T-cell (primary cell): ENCODE measurements around the gene STX18. TPM values are rescaled to one million over a fixed set of nuclear protein-coding genes. Genes with fewer than 3 reads are reported as not detected.

Source experiments
- ATAC-seq, 4 experiments: fragments of 200-7000 bp in 3 of 4; fragments of 150-1000 bp in 1 of 4; cut with Tn5 transposase; replicated peaks in 1 of 4; 1 replicate in 3 of 4; 2 replicates in 1 of 4; pipeline ENCODE4 v1.10.0; 2021; ENCODE audit warnings: moderate library complexity in 3 of 4, mild to moderate bottlenecking in 2 of 4, moderate number of reproducible peaks in 1 of 4
- CTCF ChIA-PET, 2 donors: fragments of 300-600 bp; sonication (Branson Sonifier 250); formaldehyde crosslinking; loops; one replicate each; lab custom pipeline; 2022; ENCODE audit warnings: antibody characterized with exemption in 2 of 2; lab: Charles Lee
- POLR2A ChIA-PET, 2 donors: fragments of 300-600 bp; sonication (Branson Sonifier 250); formaldehyde crosslinking; loops; one replicate each; lab custom pipeline; 2022; ENCODE audit warnings: antibody characterized with exemption in 2 of 2; lab: Charles Lee
- DNase-seq, 35 experiments: peaks; one replicate each; pipeline versions ENCODE4 v3.0.0 to v3.0.0-alpha.2; 2013 to 2023
- H3K27ac ChIP-seq: one replicate; pipeline ENCODE4 v1.5.1; 2013; ENCODE audit warnings: low read length
- H3K27me3 ChIP-seq, 2 experiments: replicated peaks in 1 of 2; 1 replicate in 1 of 2; 2 replicates in 1 of 2; pipeline versions ENCODE4 v1.6.1 to v1.7.0; 2013; ENCODE audit warnings: low read length in 1 of 2, mixed read lengths in 1 of 2; ENCODE audit not compliant: control insufficient read depth in 2 of 2, insufficient read depth in 2 of 2; ENCODE audit errors: extremely low read depth in 1 of 2
- H3K36me3 ChIP-seq, 2 donors: 1 replicate in 1 of 2; 2 replicates in 1 of 2; pipeline versions ENCODE4 v1.6.1 to v1.7.0; 2013; ENCODE audit warnings: low read length in 1 of 2; ENCODE audit not compliant: control insufficient read depth in 2 of 2, insufficient read depth in 1 of 2; ENCODE audit errors: extremely low read depth in 1 of 2
- H3K4me1 ChIP-seq, 2 experiments: 1 replicate in 1 of 2; 2 replicates in 1 of 2; pipeline versions ENCODE4 v1.6.1 to v1.7.0; 2013; ENCODE audit warnings: low read length in 2 of 2, mixed read lengths in 1 of 2; ENCODE audit not compliant: insufficient read depth in 2 of 2, control insufficient read depth in 1 of 2; ENCODE audit errors: extremely low read depth in 1 of 2
- H3K4me3 ChIP-seq, 2 donors: 1 replicate in 1 of 2; 2 replicates in 1 of 2; pipeline versions ENCODE4 v1.5.1 to v1.7.0; 2013; ENCODE audit warnings: mild to moderate bottlenecking in 2 of 2, low read length in 1 of 2, moderate library complexity in 1 of 2; ENCODE audit not compliant: control insufficient read depth in 1 of 2; ENCODE audit errors: extremely low read depth in 1 of 2
- H3K9me3 ChIP-seq: 2 replicates; pipeline ENCODE4 v1.7.0; 2013
- H3K27ac Mint-ChIP-seq, 2 donors: one replicate each; pipeline ENCODE4 v1.8.0; 2020 to 2021; ENCODE audit warnings: mild to moderate bottlenecking in 2 of 2, mixed read lengths in 2 of 2
- H3K27me3 Mint-ChIP-seq, 2 donors: one replicate each; pipeline ENCODE4 v1.8.0; 2021 to 2022; ENCODE audit warnings: mixed read lengths in 2 of 2
- H3K36me3 Mint-ChIP-seq: one replicate; pipeline ENCODE4 v1.8.0; 2021; ENCODE audit warnings: mixed read lengths
- H3K4me1 Mint-ChIP-seq, 3 donors: one replicate each; pipeline ENCODE4 v1.8.0; 2020 to 2022; ENCODE audit warnings: mixed read lengths in 3 of 3, mild to moderate bottlenecking in 1 of 3
- H3K4me3 Mint-ChIP-seq, 3 donors: one replicate each; pipeline ENCODE4 v1.8.0; 2020 to 2022; ENCODE audit warnings: mild to moderate bottlenecking in 3 of 3, mixed read lengths in 3 of 3, moderate library complexity in 3 of 3
- H3K9me3 Mint-ChIP-seq, 3 donors: one replicate each; pipeline ENCODE4 v1.8.0; 2020 to 2022; ENCODE audit warnings: mixed read lengths in 3 of 3
- WGBS: methylation state at CpG from one replicate; pipeline ENCODE4 v1.1.5; 2013; ENCODE audit warnings: missing lambda C conversion rate; ENCODE audit not compliant: insufficient coverage; 5-methylcytosine and 5-hydroxymethylcytosine counted together
- total RNA-seq, 35 experiments: library from RNA in 6 of 35; stranded (reverse) in 6 of 35; fragments of 120-200 nt in 1 of 35; gene quantifications; one replicate each; pipeline versions ENCODE4 v1.2.1 to v1.2.4 and lab custom pipeline; 2013 to 2026

The STX18 gene
- total RNA-seq, 5 donors from 2014 or later (not counting 1 experiment from before 2014, with no cell fraction given) = 19.7 to 24.2 (median 22.3) TPM

DNA sequence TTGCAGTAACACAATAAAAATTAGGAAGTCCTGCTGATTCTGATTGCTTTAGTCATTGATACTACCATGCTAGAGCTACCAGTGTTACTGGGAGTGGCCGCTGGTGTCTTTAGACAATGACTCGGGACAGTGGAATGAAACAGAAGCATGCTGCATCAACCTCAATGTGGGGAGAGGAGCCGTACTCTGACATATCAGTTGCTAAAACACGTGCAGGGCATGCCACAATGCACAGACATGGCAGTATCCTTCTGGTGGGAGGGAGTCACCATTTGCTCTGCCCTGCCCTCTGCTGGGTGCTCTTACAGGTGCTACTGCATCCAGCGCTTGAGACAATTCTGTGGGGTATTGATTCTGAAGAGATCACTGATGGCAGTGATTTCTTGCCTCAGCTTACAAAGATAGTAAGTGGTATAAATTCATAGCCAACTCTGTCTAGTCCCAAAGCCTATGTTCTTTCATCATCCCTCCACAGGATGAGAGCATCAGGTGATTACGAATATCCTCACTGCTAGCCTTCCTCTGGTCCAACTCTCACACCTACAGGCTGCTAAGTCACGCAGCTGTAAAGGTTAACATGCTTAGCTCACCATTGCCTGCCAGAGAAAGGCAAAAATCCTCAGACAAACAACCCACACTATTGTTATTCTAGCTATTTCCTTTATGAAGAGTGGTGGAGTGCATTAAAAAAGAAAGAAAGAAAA is 111.2 kb downstream of the STX18 start:
- H3K4me3 Mint-ChIP-seq = no peak overlapping the region
- ChIA-PET POLR2A (no interaction called here), CTCF (interaction anchor here (1.0 to 4.0 kb wide), 6 partner anchors 13 to 179 kb away, joined by 3 to 21 read pairs (median 5); no protein-coding TSS in a partner anchor)
- WGBS = 49% methylated on average over 4 of the region's 7 CpGs
- Histone ChIP-seq H3K27me3 (no peaks in the 10 kb centered on the region), H3K36me3 (peaks cover 10 to 17% of the 10 kb centered on the region in 2 donors), H3K4me1 (no peaks in the 10 kb centered on the region), H3K4me3 (no peak overlapping the region), H3K9me3 (no peaks in the 10 kb centered on the region), H3K27ac (no peak overlapping the region)
- no peaks in the 10 kb centered on the region for H3K27me3 Mint-ChIP-seq
- peaks cover 33% of the 10 kb centered on the region for H3K36me3 Mint-ChIP-seq
- no peak overlapping the region for H3K27ac Mint-ChIP-seq
- peak; percentile 82 to 91 (median 86) for ATAC-seq
- peak in 32 of 35 experiments; percentile 18 to 72 (median 46) for DNase-seq
- no peaks in the 10 kb centered on the region for H3K9me3 Mint-ChIP-seq
- H3K4me1 Mint-ChIP-seq = peaks cover 0 to 8% (median 6%) of the 10 kb centered on the region in 3 donors

DNA sequence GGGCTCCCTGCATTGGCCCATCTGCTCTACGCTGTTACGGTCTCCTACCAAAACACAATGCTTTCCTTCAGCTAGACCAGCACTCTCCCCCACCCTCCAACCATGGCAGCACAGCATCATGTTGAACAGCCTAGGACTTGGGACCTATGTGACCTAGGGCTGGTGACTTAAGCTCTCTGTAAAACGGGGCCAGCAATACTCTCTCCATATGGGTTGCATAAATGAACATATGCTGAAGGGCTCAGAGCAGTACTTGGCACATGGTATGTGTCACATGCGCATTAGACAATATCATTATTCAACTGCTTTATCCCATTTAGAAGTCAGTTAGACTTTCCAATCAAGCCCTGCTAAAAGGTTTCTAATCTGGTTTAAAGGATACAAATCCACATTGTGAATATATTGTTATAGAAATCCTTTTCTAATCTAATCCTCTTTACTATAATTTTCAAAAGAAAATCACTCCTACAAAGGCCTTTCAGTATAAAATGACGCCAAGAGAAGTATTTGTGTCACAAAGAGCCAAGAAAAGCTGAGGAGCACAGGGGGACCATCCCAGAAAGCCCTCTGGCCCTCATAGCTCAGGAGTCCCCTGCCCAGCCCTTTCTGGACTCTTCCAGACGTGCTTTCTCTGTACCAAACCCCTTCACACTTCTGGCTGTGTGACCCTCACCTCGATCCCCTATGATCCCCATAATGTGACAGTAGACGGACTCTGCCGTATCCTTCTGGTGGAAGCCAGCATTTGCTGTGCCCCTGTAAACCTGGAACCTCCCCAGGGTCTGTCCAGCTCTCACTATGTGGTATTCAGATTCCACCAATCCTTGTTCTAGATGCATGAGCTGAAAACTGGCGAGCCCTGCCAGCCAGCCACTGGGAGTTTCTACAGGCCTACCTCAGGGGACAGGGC is 112.6 kb downstream of the STX18 start:
- Histone ChIP-seq H3K4me1 (no peaks in the 10 kb centered on the region), H3K27ac (no peak overlapping the region), H3K36me3 (peaks cover 10 to 17% of the 10 kb centered on the region in 2 donors), H3K9me3 (no peaks in the 10 kb centered on the region), H3K27me3 (no peaks in the 10 kb centered on the region), H3K4me3 (no peak overlapping the region)
- Mint-ChIP-seq H3K4me3 (no peak overlapping the region), H3K36me3 (peaks cover 26% of the 10 kb centered on the region), H3K9me3 (no peaks in the 10 kb centered on the region), H3K27me3 (no peaks in the 10 kb centered on the region), H3K27ac (no peak overlapping the region), H3K4me1 (peaks cover 0 to 8% (median 6%) of the 10 kb centered on the region in 3 donors)
- ChIA-PET CTCF (interaction anchor here in 1 of 2 donors (4.0 kb wide), 1 partner anchor 170 kb away, joined by 21 read pairs; no protein-coding TSS in a partner anchor), POLR2A (no interaction called here)
- 98% methylated on average over 7 of the region's 10 CpGs for WGBS
- ATAC-seq = no peak
- DNase-seq = peak in 1 of 35 experiments; percentile 3

DNA sequence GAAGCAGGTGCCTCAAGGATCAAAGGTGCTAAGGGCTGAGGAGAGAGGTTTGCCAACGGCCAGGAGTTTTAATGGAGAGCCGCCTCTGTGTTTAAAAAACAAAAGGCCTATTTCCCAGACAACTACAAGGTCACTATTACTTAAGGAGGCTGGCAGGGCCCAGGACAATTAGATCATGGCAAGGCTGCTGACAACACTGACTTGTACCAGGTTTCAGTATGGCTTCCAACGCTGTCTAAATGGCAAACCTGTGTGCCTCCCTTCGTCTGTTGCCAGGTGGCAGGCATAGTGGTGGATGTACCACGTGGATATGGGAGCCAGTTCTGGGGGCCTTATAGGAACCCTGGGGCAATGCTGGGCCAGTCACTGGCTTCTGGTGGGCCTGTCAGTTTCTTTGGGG is 114.0 kb downstream of the STX18 start:
- H3K4me3 Mint-ChIP-seq = no peak overlapping the region
- Histone ChIP-seq H3K9me3 (no peaks in the 10 kb centered on the region), H3K27ac (no peak overlapping the region), H3K4me3 (no peak overlapping the region), H3K27me3 (no peaks in the 10 kb centered on the region), H3K36me3 (peaks cover 9 to 19% of the 10 kb centered on the region in 2 donors), H3K4me1 (no peaks in the 10 kb centered on the region)
- DNase-seq (no peak), ATAC-seq (no peak)
- H3K27ac Mint-ChIP-seq = no peak overlapping the region
- 60% methylated on average over 1 of the region's 5 CpGs for WGBS
- ChIA-PET POLR2A (no interaction called here), CTCF (no interaction called here)
- no peaks in the 10 kb centered on the region for H3K9me3 Mint-ChIP-seq
- peaks cover 0 to 8% (median 6%) of the 10 kb centered on the region in 3 donors for H3K4me1 Mint-ChIP-seq
- peaks cover 27% of the 10 kb centered on the region for H3K36me3 Mint-ChIP-seq
- no peaks in the 10 kb centered on the region for H3K27me3 Mint-ChIP-seq

GRCh38 chr4:4427121-4427870 is 114.6 kb downstream of the STX18 start:
- ChIA-PET CTCF (no interaction called here), POLR2A (no interaction called here)
- WGBS = 95% methylated on average over 6 of the region's 12 CpGs
- no peak for ATAC-seq
- H3K27me3 Mint-ChIP-seq = no peaks in the 10 kb centered on the region
- H3K4me1 Mint-ChIP-seq = peaks cover 0 to 8% (median 6%) of the 10 kb centered on the region in 3 donors
- Histone ChIP-seq H3K27ac (no peak overlapping the region), H3K27me3 (no peaks in the 10 kb centered on the region), H3K9me3 (no peaks in the 10 kb centered on the region), H3K36me3 (peaks cover 5 to 14% of the 10 kb centered on the region in 2 donors), H3K4me1 (no peaks in the 10 kb centered on the region), H3K4me3 (no peak overlapping the region)
- no peaks in the 10 kb centered on the region for H3K9me3 Mint-ChIP-seq
- H3K4me3 Mint-ChIP-seq = no peak overlapping the region
- no peak overlapping the region for H3K27ac Mint-ChIP-seq
- DNase-seq = peak in 1 of 35 experiments; percentile 18
- peaks cover 29% of the 10 kb centered on the region for H3K36me3 Mint-ChIP-seq

DNA sequence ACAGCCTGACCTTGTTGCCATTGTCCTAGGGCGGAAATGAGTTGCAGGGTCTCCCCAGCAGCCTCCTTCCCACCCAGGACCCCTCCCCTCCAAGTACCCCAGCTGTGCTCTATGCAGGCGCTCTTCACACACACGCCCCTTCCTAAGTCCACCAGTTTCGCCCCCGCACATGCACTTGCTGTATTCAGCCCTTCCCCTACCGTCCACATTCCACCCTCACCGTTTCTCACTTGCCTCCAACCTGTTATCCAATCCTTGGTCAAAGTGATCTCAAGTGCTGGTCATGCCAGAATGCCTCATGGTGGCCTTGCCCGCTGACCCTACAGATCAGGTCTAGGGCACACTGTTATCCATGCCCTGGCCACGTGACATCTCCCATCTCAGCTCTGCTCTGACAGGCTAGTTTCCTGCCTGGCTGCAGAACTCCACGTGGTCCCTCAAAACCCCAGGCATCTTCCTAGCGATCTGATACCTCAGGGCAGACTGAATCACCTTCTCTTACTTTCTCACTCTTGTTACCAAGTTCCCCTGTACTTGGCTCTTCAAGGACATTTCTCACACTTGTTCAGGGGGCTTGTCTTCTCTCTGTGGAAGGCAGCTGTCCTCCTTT is 115.2 kb downstream of the STX18 start:
- peaks cover 10 to 21% of the 10 kb centered on the region in 2 donors for H3K36me3 ChIP-seq

More for the DNA sequence above, 115.2 kb downstream of the STX18 start:
- Histone ChIP-seq H3K27ac (no peak overlapping the region), H3K4me3 (no peak overlapping the region), H3K4me1 (no peaks in the 10 kb centered on the region), H3K27me3 (no peaks in the 10 kb centered on the region), H3K9me3 (no peaks in the 10 kb centered on the region)
- POLR2A ChIA-PET = no interaction called here
- H3K27ac Mint-ChIP-seq = no peak overlapping the region
- 96% methylated on average over 11 of the region's 11 CpGs for WGBS
- H3K9me3 Mint-ChIP-seq = no peaks in the 10 kb centered on the region
- H3K4me3 Mint-ChIP-seq = no peak overlapping the region
- CTCF ChIA-PET = no interaction called here
- ATAC-seq (no peak), DNase-seq (peak in 1 of 35 experiments; percentile 14)
- no peaks in the 10 kb centered on the region for H3K27me3 Mint-ChIP-seq
- peaks cover 28% of the 10 kb centered on the region for H3K36me3 Mint-ChIP-seq
- H3K4me1 Mint-ChIP-seq = peaks cover 0 to 6% (median 6%) of the 10 kb centered on the region in 3 donors
